NCI-H2196 treated with DMSO at 0.1 percent for 48 hours (cell line): ENCODE data around the gene HOXD1.

Experiments
- DNase-seq: peaks from one replicate; lab custom pipeline; 2025; ENCODE audit not compliant: unreplicated experiment; lab: John Stamatoyannopoulos, UW

HOXD1 gene

DNA sequence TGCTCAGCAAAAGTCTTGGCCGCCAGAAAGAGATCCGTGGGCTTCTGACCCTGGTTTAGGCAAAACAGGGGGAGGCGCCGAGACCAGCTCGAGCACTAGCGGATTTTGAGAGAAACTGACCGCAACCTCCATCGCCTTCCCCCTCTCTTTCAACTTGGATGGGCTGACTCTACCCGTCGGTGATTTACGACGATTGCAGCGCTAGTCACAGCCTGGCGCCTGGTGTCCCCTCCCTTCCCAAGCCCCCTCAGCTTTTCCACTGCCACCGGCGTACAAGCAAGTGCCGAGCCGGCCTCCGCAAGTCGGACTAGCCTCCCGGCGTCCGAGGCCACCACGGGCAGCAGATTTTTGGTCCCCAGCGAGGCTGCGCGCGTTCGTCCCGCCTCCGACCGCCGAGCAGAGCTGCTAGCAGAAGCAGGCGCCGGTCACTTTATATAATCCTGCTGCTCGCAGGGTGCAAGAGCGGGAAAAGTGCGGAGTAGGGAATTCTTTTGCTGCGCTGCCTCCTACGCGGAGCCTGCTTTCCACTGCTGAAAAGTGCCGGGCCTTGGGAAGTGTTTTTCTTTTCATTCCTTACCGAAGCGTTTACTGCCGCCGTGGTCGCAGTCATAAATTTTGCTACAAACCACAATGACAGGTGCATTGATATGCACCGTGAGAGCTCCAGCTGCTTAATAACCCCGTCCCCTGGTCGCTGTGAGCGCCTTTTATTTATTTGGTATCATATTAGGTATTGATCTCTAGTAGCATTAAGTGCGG lies 23.7 kb upstream of the HOXD1 start:
- DNase-seq = no peak

DNA sequence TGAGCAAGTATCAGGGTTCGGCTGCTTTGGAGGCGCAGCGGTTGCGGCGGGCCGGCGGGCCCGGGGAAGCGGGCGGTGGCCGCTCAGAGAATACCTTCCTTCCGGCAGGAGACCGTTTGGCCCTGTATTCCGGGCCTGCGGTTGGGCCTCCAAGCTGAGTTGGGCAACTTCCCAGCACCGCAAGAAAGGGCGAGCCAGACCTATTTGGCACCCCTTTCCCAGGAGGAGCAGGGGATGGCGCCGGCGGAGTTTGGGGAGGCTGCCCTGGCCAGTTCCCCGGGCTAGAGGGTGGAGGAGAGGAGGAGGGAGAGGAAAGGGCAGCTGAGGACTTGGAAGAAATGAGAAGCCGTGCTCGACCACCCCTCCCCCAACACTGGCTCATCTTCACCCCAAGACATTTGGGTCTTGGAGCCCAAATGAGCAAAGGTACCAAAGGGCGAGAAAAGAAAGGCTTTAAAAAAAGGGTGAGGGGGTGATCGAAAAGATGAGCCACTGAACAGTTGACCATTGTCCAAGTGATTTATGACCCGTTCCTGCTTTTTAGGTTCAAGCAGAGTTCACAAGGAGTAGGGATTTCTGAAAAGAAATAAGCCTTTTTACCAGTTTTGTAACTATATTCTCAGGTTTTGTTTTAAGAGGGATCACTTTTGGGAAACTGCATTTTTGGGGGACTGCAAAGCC lies 23.0 kb upstream of the HOXD1 start:
- DNase-seq = no peak

DNA sequence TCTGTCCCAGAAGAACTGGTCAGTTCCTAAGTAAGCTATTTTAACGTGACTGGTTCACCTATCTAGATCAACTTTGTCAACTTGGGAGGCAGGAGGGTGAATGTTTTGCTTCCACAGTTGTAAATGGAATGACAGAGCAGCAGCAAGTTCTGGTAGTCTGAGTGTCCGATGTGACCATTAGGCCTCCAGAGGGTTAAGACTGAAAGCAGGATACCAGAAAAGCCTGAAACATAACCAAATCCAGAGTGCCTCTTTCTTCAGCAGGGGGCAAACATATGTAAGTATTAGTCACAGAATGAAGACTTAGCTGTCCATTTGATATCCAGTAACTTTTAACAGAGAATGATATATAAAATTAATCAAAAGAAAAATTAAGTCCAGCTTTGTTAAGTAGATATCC lies 22.2 kb upstream of the HOXD1 start:
- no peak for DNase-seq

DNA sequence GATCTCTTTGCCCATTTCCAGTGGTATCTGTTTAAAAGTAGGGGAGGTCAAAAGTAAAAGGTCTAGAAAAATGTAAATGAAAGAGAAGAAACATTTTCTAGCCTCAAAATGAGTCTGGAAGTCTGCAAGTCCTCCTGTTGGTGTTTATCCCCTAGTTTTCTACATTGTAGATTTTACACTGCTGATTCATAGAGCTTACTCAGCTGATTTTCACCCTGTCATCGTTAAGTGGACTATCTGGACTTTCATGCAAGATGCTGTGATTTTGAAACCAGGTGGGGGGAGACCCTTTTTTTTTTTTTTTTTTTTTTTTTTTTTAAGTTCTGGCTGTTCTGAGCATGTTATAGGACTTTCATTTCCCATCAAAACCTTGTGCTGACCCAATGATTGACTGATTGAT lies 21.1 kb upstream of the HOXD1 start:
- no peak for DNase-seq

DNA sequence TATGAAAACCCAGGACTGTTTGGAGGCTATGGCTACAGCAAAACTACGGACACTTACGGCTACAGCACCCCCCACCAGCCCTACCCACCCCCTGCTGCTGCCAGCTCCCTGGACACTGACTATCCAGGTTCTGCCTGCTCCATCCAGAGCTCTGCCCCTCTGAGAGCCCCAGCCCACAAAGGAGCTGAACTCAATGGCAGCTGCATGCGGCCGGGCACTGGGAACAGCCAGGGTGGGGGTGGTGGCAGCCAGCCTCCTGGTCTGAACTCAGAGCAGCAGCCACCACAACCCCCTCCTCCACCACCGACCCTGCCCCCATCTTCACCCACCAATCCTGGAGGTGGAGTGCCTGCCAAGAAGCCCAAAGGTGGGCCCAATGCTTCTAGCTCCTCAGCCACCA lies 19.3 kb upstream of the HOXD1 start:
- no peak for DNase-seq

DNA sequence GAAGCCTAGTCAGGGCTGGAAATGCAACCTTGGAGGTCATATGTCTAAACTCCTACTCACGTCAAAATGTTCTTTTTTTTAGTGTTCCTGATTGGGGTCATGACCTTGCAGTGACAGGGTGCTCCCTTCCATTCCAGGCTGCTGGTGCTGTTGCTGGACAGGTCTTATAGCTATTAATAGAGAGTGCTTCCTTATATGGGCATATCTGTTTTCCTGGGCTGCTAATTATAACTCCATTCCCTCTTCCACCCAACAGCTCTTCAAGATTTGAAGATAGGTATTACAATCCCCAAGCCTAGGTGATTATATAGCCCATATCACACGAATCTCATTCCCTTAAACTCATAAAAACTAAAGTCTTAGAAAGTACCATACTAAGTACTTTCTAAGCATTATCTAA lies 18.8 kb upstream of the HOXD1 start:
- DNase-seq = no peak

DNA sequence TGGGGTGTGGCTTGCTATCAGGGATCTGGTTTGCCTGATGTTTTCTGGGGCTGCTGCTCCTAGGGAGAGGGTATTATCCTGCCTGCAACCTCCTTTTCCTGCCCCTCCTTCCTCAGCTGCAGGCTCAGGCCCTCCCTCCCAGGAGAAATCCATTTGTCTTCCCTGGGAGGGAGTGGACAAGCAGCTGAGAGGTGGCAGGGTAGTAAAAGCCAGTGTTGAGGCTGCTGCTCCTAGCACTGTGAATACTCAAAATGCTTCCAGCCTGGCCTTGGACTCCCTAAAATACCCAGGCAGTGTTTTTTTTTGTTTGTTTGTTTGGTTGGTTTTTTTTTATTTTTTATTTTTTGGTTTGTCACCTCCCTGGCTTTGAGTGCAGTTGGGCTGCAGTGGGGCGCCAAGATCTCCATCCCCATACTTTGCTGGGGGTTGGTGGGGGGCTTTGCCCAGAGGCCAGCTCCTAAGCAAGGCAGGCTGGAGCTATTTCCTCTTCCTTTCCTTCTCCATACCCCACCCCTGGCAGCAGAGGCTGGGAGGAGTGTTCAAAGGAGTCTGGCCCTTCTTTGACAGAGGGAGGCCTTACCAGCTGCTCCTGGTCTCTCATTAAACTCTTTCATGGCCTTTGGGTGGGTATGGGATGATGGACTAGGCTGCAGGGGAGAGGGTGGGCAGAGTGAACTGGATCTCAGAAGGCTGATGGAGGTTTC lies 17.7 kb upstream of the HOXD1 start:
- DNase-seq = no peak

DNA sequence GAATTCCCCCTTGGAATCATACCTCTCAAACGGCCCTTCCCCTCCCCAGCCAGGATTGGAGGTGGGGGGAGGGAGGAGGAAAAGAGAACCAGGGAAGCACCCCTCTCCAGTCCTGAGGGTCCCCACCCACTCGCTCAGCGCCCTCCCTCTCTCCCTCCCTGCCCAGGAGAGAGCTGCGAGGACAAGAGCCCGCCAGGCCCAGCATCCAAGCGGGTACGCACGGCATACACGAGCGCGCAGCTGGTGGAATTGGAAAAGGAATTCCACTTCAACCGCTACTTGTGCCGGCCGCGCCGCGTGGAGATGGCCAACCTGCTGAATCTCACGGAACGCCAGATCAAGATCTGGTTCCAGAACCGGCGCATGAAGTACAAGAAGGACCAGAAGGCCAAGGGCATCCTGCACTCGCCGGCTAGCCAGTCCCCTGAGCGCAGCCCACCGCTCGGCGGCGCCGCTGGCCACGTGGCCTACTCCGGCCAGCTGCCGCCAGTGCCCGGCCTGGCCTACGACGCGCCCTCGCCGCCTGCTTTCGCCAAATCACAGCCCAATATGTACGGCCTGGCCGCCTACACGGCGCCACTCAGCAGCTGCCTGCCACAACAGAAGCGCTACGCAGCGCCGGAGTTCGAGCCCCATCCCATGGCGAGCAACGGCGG lies 17.0 kb upstream of the HOXD1 start:
- no peak for DNase-seq

DNA sequence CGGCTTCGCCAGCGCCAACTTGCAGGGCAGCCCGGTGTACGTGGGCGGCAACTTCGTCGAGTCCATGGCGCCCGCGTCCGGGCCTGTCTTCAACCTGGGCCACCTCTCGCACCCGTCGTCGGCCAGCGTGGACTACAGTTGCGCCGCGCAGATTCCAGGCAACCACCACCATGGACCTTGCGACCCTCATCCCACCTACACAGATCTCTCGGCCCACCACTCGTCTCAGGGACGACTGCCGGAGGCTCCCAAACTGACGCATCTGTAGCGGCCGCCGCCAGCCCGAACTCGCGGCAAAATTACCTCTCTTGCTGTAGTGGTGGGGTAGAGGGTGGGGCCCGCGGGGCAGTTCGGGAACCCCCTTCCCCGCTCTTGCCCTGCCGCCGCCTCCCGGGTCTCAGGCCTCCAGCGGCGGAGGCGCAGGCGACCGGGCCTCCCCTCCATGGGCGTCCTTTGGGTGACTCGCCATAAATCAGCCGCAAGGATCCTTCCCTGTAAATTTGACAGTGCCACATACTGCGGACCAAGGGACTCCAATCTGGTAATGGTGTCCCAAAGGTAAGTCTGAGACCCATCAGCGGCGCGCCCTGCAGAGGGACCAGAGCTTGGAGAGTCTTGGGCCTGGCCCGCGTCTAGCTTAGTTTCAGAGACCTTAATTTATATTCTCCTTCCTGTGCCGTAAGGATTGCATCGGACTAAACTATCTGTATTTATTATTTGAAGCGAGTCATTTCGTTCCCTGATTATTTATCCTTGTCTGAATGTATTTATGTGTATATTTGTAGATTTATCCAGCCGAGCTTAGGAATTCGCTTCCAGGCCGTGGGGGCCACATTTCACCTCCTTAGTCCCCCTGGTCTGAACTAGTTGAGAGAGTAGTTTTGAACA lies 16.2 kb upstream of the HOXD1 start:
- no peak for DNase-seq

DNA sequence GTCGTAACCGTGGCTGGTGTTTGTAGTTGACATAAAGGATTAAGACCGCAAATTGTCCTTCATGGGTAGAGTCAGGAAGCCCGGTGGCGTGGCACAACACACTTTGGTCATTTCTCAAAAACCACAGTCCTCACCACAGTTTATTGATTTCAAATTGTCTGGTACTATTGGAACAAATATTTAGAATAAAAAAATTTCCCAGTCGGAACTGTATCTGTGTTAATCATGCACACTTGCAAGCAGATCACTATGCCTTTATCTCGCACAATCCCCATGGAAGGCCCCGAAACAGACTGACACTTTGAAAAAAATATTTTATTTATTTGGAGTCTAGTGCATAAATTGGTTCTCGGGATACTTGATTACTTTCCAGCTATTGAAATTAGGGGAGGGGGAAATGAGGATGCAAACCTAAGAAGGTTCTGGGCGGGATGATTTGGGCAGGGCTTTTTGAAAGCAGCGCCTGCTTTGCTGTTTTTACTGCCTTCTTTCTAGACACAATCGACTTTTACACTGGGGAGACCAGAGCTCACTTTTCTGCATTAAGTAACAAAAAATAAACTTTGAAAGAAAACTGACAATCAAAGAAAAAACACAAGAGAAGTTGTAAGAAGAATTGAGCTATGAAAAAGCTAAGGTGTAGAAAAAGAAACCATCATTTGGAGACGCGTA lies 15.4 kb upstream of the HOXD1 start:
- DNase-seq = no peak

DNA sequence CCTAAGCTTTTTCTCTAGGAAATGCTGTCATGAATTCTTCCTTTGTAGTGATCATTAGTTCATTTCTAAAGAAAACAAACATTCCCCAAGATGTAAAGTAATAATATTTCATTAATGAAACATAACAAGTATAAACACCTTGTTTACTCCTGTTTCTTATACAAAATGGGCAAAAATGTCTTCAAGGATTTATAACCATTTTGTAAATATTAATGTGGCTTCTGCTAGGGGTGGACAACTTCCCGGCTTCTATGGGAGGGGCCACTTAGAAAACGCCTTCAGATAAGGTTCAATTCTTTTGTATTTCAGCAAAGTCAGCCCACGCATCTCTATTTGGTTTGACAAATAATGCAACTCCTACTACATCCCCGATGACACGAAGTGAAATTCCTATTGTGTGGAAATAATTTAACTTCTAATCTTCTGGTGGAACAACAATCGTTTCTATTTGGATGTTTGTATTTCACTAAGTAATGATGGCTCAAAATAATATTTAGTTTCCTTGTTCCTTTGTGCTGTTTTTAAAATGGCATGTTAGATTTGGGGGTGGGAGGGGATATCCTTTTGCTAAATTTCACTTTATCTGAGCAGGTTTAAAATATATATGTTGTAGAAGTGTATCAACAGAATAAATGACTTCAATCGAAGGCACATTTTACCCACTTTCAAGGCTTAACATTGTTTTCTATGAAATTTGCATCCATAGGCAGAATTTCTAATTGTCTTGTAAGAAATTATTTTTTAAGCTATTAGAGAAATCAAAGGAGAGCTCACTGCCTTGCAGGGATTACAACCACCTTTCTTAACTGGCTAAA lies 14.7 kb upstream of the HOXD1 start:
- no peak for DNase-seq

DNA sequence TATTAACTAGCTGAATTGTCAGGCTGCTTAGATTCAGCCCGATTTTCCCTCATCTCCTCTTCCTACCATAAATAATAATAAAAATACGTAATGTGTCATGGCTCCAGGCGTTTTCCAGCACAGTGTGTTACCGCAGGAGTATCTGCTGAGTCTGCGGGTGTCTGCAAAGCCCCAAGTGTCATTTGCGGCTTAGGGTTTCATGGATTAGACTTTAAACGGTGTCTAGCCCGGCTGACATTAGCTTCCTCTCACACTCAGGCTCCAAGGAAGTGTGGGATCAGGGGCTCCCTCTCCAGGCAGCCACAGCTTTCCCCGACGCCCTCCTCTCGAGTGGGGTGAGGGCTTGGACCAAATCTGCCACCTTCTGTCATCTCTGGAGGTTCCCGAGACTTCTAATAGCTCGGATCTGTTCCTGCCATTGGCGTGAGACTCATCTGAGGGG lies 14.1 kb upstream of the HOXD1 start:
- DNase-seq = no peak

DNA sequence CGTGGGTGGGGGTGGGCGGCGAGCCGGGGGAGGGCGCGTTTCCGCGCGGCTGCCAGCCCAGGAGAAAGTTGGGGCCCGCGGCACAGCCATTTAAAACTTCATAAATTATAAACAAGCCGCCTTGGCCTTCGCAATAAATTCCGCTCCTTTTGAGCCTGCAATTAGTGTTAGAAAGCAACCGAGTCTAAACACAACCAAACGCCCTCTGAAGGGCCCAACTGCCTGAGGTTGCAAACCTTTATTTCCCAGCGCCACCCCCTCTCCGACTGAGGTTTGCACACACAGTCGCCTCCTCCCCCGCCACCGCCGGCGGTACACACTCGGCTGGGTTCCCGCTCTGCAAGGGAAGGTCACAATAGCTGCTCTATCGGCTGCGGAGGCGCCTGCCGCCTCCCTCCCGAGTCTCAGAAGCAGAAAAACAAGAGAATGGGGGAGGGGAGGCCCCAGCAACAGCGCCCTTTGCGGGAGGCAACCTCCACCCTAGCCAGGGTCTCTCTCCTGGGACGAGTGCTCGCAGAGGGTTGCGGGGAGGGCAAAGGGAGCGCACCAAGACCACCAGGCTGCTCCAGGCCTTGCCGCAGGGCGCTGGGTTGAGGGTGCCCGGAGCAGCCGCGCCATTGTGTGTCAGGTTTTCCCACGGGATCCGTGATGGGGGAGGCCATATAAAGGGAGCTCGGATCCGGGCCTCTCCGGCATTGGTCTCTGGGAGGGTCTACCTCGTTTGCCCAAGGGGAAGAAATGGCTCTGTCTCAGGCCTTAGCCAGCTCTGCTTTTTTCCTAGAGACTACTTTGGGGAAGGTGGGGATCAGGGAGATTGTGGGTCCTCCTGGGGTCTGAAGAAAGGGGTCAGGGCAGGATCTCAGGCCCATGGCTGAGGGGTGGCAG lies 13.4 kb upstream of the HOXD1 start:
- no peak for DNase-seq

DNA sequence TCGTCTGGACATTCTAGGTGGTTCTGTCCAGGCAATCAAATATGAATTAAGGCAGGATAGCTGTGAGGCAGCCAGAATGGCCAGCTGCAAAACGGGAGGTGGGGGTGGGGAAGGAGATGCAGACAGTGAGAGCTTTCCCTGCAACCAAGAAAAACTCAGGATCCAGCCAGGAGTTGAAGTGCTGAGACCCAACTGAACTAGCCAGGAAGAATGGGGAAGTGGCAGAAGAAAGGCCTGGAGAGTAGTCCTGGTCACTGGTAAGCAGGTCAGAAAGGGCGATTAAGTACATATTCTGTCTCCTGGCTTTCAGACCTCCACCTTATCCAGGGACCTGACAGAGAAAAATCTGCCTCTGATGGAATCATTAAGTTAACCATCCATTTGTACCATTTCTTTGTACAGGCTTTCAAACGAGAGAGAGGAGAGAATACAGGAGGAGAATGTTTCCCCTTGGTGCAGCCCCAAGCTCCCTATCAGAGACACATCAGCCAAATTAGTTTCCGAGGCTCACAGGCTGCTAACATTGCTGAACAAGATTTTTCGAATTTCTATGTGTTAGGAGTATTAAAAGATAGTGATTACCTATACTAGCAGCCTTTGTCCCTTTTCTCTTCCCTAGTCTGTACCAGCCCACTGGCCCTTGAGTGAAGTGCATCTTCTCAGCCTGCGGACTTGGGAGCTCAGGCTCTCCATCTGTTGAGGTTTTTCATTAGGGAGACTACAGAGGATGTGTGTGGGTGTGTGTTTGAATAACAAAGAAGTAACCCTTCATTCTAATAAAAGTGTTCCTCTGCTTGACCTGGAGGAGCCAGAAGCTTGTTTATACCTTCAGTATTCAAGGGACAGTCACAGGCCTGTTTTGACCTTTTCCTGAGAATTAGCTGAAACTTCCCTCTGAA lies 12.5 kb upstream of the HOXD1 start:
- DNase-seq = no peak

DNA sequence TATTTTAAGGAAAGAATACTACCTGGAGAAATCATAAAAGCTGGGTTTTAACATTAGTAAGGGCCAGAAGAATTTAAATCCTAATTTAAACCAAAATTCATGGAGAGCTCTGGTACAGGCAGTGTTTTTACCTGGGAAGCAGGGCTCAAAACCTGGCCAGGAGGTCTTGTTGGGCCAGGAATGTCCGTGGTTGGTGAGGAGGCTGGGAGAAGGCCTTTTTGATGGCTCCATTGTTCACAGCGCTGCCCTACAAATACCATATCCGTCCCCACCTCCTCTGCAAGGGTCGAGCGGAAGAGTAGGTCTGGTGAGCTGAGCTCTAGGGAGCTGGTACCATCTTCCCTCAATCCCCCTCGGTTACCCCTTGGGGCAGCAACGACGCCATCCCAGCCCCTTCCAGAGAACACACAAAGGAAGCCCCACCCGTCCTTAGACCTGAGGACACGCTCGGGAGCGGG lies 10.9 kb upstream of the HOXD1 start:
- DNase-seq = no peak

DNA sequence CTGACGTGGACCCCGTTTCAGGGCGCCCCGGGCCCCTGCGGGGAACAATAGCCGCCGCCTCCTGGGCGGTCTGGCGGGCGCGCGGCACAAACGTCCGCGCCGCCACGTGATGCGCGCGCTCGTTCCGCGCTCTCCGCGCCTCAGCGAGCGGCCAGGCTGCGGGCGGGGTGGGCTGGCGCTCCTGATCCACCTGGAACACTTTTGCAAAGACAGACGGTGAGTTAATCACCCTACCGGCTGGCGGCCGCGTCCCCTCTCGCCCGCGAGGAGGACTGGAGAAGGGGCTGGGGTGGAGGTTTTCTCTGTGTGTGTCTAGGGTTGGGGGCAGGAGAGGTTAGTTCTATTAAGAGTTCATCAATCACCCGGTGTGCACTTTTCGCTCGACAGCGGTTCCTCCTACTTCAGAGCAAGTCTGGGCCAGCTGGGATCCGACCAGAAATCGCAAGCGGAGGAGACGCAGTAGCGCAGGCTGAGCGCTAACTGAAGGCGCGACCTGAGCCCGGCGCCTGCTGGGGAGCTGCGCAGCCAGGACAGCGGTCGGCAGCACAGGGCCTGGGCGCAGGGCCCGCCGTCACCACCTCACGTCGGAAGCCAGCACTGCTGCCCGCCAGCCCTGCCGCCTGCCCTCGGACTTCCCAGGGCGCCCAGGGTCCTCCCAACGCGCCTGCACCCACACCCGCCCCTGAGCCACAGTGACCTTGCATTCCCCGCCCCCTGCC lies 10.3 kb upstream of the HOXD1 start:
- peak; percentile 68 for DNase-seq
